NB4 (cell line): Measurements from ENCODE around the gene AGPAT2.

Experiments
- MYC ChIP-seq: IDR thresholded peaks from 2 replicates; pipeline ENCODE4 v1.6.1; 2011; ENCODE audit warnings: low read depth, low read length
- POLR2A ChIP-seq: IDR thresholded peaks from 2 replicates; pipeline ENCODE4 v1.6.1; 2011; ENCODE audit warnings: mild to moderate bottlenecking; ENCODE audit not compliant: insufficient read length; ENCODE audit errors: extremely low read depth
- TF ChIP-seq, protein P1 (sequence below): IDR thresholded peaks from one replicate; pipeline ENCODE4 v1.5.1; 2012; ENCODE audit warnings: low read depth, low read length
- TF ChIP-seq, protein P2 (sequence below): IDR thresholded peaks from 2 replicates; pipeline ENCODE4 v1.6.1; 2011; ENCODE audit warnings: low read depth, low read length

DNA sequence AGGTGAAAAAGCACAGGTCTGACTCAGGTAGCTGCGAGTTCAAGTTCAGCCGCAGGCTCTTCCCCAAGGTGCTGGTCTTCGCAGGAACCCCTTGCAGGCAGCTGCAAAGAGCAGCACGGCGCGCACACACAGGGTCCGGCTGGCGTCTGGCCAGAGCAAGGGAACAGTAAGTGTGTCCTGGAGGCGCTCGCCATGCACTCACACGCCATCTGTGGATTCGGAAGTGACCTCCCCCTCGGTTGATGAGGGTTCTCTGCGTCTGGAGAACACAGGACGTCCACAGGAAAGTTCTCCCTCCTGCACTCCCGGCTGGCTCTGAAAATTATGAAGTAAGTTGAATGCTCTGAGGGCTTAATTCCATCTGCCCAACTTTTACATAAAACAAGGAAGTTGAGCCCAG lies 38.5 kb downstream of the AGPAT2 start:
- TF ChIP-seq, protein P1, sequence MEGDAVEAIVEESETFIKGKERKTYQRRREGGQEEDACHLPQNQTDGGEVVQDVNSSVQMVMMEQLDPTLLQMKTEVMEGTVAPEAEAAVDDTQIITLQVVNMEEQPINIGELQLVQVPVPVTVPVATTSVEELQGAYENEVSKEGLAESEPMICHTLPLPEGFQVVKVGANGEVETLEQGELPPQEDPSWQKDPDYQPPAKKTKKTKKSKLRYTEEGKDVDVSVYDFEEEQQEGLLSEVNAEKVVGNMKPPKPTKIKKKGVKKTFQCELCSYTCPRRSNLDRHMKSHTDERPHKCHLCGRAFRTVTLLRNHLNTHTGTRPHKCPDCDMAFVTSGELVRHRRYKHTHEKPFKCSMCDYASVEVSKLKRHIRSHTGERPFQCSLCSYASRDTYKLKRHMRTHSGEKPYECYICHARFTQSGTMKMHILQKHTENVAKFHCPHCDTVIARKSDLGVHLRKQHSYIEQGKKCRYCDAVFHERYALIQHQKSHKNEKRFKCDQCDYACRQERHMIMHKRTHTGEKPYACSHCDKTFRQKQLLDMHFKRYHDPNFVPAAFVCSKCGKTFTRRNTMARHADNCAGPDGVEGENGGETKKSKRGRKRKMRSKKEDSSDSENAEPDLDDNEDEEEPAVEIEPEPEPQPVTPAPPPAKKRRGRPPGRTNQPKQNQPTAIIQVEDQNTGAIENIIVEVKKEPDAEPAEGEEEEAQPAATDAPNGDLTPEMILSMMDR: no peak
- TF ChIP-seq POLR2A (no peak), MYC (no peak)
- TF ChIP-seq, protein P2, sequence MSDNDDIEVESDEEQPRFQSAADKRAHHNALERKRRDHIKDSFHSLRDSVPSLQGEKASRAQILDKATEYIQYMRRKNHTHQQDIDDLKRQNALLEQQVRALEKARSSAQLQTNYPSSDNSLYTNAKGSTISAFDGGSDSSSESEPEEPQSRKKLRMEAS: no peak
